Measurements from ENCODE around the gene PCDHA1.

PCDHA1 gene

DNA sequence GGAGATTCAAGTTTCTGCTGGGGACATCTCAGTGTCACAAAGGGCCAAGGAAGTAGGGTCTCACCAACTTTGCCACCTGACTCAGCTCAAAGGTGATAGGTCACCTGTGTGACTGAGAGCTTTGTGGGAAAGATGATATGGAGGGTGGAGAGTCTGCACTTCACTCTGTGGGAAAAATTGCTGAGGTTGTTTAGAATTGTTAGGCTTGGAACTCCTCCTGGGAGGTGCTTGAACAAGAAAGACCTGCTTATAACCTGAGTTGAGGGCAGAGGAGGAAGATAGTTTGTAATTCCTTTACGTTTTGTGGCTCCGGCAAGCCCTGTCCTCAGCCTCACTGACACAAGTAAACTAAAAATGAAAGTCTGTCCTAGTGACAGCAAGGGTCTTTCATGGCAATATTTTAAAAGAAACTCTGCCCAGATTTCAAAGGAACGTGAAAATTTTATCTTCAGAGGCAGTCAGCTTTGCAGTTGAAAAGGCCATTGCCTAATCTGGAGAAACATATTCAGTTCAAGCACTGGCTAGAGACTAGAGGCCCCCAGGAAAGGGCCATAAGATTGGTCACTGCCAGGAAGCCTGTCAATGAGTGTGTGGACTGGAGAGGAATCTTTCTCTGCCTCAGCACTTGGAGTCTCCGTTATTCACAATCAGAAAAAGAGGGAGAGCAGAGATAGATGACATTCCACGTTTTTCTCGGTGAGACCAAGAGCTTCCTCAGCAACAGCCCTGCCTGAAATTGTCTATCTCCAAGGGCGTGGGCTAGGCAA is 203.5 kb downstream of the PCDHA1 start:
- DNase-seq: no peak

DNA sequence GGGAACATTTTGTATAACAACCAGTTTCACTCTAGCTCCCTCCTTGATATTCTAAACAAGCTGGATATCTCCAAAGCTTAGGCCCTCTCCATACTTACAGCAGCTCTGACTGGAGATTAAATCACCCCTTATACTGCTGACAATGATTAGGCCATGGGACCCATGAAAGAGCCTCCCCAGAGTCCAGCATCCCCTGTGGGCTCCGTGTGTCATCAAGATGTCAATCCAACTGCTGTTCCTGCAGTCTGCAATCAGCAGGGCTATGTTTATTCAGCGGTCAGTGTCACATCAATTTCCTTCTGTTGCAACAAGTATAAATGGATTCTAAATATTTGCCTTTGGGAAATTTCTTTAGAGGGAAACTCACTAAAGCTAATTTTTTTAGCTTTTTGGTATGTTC is 206.9 kb downstream of the PCDHA1 start:
- no peak for DNase-seq

DNA sequence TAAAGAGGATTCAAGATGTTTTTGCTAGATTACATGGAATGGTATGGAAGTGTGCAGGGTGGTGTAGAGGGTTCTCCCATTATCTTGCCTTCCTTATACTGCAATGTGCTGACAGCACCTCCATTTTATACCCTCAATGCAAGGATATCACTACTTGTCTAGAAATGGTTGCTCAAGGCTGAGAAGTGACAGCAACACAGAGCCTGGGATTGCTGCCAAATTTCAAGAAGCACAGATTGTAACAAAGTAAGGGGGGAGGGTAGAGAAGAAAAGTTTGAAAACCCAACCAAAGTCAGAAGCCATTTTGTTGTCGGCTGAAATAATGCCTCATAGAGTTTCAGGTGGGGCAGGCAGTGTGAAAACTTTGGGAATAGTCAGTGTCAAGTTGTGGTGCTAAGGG is 210.1 kb downstream of the PCDHA1 start:
- no peak for DNase-seq

DNA sequence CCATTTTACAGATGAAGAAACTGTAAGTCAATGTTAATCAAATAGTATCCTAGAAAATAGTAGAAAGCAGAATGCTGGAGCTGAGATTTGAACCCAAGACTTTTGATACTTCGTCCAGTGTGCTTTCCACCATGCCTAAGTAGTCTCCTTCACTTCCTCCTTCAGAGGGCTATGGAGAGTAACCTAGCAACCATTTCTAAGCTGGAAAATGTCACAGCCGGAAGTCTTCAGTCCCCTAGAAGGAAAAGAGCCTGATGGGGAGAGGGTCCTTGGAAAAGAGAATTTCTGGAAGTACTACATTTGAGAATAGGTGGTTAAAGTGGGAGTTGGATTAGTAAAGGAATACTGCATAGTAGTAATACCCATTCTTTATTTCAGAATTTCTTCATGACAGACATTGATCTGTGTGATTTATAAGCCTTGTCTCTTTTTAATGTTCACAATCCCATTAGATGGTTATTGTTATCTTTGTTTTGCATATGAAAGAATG is 213.0 kb downstream of the PCDHA1 start:
- DNase-seq: no peak

DNA sequence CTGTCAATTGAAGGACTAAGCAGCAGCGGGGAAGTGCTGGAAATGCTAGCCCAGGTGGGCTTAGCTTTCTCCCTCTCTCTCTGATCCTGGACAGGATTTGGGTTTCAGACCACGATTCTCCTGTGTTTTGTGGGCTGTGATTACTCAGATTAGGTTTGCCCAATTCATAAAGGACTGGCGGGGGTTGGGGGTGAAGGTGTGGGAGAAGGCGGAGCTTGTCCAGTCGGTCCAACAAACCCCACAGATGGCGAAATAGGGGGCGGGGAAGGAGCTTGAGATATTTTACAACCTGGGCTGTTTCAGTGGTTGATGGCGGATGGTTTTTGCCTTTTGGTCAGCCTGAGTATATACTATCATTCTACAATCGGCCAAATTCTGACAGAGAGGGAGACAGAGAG is 215.5 kb downstream of the PCDHA1 start:
- no peak for DNase-seq

DNA sequence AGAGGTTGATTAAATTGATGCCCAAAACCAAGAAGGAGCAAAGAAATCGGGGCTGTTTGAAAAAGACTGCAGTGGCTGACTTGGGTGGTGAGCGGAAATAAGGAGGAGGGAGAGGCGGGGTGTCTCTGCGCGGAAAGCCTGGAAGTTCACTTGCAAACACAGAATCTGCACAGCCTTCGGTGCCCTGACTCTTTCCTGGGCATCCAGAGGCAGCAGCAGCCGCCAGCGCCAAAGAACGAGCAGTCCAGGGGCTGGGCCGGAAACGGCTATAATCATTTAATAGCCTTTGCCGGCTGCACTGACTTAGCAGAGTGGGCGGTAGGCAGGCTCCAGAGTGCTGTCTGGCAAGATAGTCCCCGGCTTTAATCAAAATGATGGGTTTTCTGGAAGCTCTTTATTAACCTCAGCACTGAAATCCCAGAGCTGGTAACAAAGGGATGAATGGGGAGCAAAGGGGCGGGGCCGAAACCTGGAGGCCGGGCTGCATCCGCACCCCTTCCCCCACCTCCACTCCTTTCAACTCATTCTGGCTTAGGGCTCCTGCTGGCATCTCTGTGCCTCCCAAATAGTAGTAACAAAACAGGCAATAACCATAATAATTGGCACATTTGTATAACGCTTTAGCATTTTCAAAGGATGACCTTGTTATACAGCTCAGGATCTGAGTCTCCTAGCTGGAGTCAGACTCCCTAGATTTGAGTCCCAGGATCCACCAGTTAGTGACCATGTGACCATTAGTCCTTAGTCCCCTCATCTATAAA is 216.1 kb downstream of the PCDHA1 start:
- no peak for DNase-seq

DNA sequence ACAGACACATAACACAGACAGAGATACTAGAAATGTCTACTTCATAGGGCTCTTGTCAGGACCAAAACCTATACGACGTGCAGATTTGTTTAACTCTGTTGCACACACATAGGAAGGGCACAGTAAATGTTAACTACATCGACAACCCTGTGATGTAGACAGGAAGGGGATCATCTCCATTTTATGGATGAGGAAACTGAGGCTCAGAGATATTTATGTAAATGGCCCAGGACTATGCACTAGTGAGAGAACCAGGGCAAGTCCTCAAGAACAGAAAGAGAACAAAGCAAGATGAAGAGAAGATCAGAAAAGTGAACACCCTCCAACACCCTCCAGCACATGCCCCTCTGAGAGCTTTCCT is 216.6 kb downstream of the PCDHA1 start:
- DNase-seq: no peak

DNA sequence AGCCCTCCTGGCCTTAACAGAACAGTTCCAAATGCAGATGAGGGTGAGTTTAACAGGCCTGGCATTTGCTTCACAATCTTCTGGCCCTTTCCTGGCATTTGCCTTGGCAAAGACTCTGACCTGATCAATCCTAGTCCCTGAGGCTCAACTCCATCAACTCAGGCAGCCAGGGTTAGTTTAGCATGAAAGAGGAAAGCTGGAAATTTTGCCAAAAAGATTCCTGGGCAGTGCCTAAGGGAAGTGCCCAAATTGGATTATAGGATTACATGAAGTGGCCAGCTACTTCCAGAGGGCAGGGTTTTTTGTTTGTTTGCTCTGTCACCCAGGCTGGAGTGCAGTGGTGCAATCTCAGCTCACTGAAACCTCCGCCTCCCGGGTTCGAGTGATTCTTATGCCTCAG is 217.1 kb downstream of the PCDHA1 start:
- DNase-seq: no peak

DNA sequence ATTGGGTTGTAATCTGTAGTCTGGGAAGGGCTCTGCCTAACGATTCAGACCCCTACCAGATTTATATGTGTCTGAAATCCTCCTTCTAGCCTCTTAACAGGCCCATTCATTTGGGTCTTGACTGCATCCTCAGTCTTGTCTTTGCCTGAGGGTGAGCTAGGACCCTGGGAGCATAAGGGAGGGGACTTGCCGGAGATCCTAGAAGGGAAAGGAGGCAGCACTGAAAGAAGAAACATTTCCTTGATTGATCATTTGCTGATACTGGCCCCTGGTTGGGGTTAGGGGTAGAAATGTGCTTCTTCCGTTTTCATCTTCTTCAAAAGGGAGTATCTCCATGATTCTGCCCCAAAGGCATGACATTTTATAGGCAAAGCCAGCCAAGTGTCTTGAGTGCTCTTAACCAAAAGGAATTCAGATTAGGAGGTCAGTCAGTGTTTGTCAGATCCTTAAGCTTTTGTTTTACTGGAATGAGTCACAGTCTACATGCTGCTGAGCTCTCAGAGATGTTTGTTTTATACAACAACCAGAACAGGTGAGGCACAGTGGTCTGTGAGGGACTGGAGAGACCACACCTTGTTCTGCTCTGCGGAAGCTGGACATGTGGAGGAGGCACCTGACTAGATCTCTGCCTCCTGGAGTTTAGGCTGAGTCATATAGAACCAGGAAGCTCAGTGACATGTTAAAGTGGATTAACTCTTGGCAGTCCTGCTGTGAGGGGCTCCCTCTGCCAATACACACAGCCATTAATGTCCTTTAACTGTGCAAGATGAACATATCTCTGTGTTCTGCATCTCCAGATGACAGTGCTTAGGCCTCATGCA is 218.1 kb downstream of the PCDHA1 start:
- DNase-seq: no peak

DNA sequence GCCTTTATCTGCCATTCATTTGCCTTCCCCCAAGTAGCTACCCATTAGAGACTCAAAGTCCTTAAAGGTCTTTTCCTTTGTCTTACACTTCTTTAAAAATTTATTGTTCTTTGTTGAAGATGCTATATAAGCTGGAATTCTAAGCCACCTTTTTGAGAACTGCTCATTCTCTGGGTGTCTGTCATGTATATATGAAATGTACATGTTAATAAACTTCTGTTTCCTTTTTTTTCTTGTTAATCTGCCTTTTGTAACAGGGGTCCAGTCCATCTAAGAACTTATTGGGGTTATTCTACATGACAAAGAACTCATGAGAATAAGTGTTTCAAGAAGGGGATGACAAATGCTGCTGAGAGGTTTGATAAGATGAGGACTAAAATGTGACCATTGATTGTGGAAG is 221.9 kb downstream of the PCDHA1 start:
- DNase-seq: no peak

DNA sequence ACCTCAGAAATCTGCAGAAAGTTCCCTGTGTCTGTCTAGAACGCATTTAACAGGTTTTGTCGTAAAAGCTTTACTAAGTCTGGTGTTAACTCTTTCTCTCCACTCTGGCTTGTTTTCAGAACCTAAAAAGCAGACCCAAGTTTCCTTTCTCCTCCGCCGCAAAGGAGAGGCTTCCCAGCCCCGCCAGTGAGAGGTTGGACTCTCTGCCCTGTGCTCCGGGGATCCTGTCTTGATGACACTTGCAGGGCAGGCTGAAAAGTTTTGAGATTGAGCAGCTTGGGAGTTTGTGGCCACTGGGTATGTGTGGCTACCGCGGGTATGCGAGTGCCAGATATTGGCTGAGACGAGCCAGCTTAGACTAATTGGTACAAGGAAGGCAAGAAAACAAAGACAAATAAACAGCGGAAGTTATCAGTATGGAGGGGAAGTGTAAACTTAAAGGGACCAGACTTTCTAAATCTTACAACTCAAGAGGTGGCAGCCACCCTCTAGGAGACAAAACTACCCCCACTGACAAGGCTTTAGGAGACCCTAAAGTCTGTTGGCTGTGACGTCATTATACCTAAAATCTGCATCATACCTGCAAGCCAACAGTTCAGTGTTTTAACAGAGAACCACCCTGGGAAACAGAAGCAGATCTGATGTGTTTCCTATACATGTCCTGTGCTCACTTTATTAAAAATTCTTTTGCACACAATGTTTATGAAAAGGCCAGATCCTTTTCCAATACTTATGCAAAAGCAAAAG is 224.3 kb downstream of the PCDHA1 start:
- DNase-seq: no peak

DNA sequence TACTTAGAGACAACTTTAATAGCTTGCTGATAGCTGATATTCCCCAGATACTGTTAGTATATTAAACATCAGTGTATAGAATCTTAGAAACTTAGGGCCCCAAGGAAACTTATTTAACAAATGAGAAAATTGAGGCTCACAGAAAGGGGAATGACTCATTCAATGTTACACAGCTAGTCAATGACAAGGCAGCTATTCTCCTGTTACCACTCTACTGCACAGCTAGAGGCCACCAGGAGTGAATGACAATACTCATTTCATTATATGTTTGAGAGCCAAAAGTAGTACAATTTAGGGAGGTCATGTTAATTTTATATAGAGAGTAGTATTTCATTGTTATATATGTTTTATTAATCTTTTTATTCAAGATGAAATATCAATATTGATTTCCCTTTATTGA is 232.0 kb downstream of the PCDHA1 start:
- DNase-seq: no peak

DNA sequence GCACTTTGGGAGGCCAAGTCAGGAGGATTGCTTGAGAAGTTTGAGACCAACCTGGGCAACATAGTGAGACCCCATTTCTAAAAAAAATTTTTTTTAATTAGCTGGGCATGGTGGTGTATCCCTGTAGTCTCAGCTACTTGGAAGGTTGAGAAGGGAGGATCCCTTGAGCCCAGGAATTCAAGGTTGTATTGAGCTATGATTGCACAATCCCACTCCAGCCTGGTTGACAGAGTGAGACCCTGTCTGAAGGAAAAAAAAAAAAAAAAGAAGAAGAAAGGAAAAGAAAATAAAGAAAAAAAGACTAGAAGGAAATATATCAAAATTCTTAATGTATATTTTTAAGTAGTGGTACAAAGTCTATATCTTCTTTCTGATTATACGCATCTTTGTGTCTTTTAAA is 236.4 kb downstream of the PCDHA1 start:
- DNase-seq: no peak

DNA sequence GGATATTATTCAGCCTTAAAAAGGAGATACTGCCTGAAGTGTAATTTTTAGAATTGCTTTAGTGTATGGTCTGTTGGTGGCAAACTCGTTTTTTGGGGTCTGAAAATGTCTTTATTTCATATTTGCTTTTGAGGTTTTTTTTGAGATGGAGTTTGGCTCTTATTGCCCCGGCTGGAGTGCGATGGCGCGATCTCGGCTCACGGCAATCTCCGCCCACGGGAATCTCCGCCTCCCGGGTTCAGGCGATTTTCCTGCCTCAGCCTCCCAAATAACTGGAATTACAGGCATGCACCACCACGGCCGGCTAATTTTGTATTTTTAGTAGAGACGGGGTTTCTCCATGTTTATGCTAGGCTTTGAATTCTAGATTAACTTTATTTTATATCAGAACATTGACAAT is 245.1 kb downstream of the PCDHA1 start:
- no peak for DNase-seq

DNA sequence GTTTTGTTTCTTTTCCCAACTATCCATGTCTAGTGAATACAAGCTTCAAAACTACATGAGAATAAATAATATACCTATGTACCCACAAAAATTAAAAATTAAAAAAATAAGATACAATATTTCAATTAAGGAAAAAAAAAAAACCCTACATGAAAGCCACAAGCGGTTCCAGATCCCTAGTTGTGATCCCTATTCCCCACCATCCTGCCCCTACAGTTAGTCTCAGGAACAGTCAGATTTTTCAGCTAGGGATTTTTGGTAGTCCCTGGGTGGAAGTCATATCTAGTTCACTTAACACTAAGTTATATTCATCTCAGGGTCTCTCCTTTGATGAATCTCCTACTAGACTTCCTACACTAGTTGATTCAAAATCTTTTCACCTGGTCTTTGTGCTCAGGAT is 246.7 kb downstream of the PCDHA1 start:
- DNase-seq: no peak

DNA sequence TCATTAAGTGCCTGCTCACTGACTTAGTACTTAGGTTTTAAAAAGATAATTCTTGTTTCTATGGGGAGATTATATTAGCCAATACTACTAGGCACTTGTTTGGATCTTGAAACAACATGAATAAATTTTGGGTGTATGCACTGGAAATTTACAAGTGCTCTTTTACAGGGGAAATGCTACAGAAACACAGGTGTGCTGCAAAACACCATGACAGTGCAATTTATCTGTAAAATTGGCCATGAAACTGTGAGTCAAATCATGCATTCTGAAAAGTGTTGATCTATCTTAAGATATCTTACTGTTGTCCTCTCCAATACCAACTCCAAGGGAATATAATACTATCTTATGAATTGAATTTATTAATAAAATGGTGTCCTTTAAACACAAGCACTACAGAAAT is 253.1 kb downstream of the PCDHA1 start:
- DNase-seq: no peak

DNA sequence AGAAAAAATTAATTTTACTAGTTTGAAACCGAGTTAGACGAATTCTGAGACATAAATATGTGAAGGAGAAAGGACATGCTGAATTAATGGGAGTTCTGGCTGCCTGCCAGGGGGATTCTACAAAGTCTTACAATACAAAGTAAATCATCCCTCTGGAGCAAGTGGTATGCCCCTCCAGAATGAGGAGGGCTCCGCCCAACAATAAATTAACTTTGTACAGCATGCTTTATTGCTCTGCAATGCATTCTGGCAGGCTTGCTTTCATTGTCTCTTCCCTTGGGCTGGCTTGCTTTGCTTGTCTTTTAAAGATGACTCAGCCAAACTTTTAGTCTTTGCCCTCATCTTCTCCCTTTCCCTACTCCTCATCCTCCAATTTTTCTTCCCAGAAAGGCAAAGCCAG is 253.6 kb downstream of the PCDHA1 start:
- DNase-seq: no peak

DNA sequence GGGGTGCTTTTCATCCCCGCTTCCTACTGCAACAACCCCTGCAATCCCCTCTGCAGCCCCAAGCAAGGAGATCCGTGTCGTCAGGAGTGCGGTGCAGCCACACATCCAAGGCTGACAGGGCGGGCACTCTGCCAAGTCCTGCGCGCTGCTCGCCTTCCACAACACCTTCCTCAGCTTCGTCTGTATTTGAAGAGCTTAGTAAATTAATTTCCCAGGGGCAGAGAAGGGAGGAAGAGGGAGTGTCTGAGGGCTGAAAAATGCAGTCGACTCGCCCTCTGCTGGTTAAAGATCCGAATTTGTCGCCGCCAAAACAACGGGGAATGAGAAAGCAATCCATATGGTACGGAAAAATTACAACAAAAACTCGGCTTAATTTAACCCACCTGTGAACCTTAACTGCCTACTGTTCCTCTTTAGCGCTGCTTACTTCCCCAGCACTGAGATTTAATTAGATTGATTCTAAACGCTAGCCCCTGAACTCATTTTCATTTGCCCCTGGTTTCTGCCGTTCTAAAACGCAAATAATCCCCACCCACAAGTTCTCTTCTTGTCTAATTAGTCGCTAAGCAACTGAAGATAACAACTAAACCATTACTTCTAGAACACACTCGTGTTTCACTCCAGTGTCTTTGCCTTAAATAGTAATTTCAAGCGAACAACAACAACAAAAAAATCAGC is 254.3 kb downstream of the PCDHA1 start:
- DNase-seq: peak in 2 of 4 experiments; percentile 0 to 2

DNA sequence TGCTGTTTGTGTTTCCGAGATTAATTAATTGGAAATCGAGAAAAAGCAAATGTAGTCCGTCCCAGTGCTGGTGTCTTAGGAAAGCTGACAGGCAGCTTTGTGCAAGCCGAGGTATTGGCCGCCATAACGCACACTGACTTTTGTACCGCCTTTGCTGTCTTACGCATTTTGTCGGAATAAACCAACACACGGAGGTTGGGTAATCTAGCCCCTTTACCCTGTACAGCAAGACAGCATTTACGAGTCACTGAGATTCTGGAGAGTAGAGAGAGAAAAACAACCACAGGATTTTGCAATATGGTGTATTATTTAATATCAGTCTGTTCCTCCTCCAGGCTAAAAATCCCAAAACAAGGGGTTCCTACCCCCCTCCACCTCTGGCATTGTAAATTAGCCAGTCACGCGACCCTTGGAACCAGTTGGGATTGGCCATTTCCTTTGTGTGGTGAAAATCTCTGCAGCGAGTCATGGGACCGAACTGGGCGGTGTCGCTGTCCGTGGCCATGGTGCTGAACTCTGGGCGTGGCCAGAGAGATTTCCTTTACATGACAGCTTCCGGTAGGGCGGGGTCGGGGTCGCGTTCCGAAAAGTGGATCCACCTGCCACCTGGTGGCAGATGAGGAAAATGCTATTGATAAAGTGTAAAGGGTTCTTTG is 255.0 kb downstream of the PCDHA1 start:
- DNase-seq: peak; percentile 62 to 80 (median 66)

DNA sequence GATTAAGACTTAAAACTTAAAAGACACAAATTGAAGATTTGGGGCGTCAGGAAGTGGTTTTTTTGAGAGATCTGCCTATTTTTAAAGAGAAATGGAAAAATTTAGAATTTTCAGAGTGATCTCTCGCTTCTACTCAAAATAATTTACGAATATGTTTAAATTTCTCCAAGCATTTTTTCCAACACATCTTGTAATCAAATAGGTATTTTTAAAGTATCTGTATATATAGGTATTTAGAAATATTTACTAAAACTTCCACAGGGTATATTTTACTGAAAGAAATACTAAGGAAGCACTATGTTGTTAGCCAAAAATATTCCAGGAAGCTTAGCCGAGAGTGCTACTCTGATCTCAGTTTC is 255.5 kb downstream of the PCDHA1 start:
- DNase-seq: no peak

DNA sequence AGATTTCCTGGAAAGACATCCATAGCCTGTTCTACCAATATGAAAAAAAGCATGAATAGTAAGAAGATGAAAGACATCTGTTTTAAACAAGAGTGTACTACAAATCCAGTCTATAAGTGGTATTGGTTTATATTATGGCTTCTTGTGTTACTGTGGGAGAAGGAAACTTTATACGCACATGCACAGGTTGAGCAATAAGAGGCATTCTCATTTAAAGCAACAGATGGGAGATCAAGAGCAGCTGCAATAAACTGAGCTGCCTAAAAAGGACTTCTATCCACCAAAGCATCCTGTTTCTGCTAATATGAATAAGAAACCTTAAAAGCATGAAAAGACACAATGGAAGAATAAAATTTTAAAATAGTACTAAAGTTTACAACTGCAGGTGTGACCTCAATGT is 256.6 kb downstream of the PCDHA1 start:
- DNase-seq: no peak

All from suppressor macrophage (primary cell).